ENCODE results near the gene RHBDD3. TPM values are rescaled to one million over a fixed set of nuclear protein-coding genes. Genes with fewer than 3 reads are reported as not detected.

Gene RHBDD3
- total RNA-seq, 1 donor from 2014 or later = 58.0 TPM

- no peak overlapping the region for H3K4me3 Mint-ChIP-seq
- TF ChIP-seq, protein P1, sequence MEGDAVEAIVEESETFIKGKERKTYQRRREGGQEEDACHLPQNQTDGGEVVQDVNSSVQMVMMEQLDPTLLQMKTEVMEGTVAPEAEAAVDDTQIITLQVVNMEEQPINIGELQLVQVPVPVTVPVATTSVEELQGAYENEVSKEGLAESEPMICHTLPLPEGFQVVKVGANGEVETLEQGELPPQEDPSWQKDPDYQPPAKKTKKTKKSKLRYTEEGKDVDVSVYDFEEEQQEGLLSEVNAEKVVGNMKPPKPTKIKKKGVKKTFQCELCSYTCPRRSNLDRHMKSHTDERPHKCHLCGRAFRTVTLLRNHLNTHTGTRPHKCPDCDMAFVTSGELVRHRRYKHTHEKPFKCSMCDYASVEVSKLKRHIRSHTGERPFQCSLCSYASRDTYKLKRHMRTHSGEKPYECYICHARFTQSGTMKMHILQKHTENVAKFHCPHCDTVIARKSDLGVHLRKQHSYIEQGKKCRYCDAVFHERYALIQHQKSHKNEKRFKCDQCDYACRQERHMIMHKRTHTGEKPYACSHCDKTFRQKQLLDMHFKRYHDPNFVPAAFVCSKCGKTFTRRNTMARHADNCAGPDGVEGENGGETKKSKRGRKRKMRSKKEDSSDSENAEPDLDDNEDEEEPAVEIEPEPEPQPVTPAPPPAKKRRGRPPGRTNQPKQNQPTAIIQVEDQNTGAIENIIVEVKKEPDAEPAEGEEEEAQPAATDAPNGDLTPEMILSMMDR (IDR thresholded peaks at IDR 0.05; ENCODE audit: unreplicated experiment) = no peak
- peaks cover 3% of the 10 kb centered on the region for H3K36me3 Mint-ChIP-seq
- no peaks in the 10 kb centered on the region for H3K9me3 Mint-ChIP-seq
- no peak for DNase-seq (ENCODE audit: low spot score in 2 of 2, unreplicated experiment in 2 of 2)
- no peaks in the 10 kb centered on the region for H3K27me3 Mint-ChIP-seq (ENCODE audit: low read depth)
- no peak overlapping the region for H3K27ac Mint-ChIP-seq
- H3K4me1 Mint-ChIP-seq = no peaks in the 10 kb centered on the region
Observed at GRCh38 chr22:29259253-29259899, 8.4 kb downstream of the RHBDD3 start.

GRCh38 chr22:29258407-29259252 is 9.2 kb downstream of the RHBDD3 start:
- TF ChIP-seq, protein P1 (IDR thresholded peaks at IDR 0.05; ENCODE audit: unreplicated experiment) = no peak
- peaks cover 3% of the 10 kb centered on the region for H3K36me3 Mint-ChIP-seq
- H3K4me1 Mint-ChIP-seq = no peaks in the 10 kb centered on the region
- DNase-seq (ENCODE audit: low spot score in 2 of 2, unreplicated experiment in 2 of 2) = no peak
- H3K27ac Mint-ChIP-seq = no peak overlapping the region
- H3K9me3 Mint-ChIP-seq = no peaks in the 10 kb centered on the region
- no peaks in the 10 kb centered on the region for H3K27me3 Mint-ChIP-seq (ENCODE audit: low read depth)
- no peak overlapping the region for H3K4me3 Mint-ChIP-seq

- no peak overlapping the region for H3K4me3 Mint-ChIP-seq
- no peak for DNase-seq (ENCODE audit: low spot score in 2 of 2, unreplicated experiment in 2 of 2)
- H3K27me3 Mint-ChIP-seq (ENCODE audit: low read depth) = no peaks in the 10 kb centered on the region
- H3K4me1 Mint-ChIP-seq = no peaks in the 10 kb centered on the region
- no peak overlapping the region for H3K27ac Mint-ChIP-seq
- peaks cover 3% of the 10 kb centered on the region for H3K36me3 Mint-ChIP-seq
- no peaks in the 10 kb centered on the region for H3K9me3 Mint-ChIP-seq
- TF ChIP-seq, protein P1 (IDR thresholded peaks at IDR 0.05; ENCODE audit: unreplicated experiment) = no peak
Observed at GRCh38 chr22:29257751-29258181, 10.0 kb downstream of the RHBDD3 start.

DNA sequence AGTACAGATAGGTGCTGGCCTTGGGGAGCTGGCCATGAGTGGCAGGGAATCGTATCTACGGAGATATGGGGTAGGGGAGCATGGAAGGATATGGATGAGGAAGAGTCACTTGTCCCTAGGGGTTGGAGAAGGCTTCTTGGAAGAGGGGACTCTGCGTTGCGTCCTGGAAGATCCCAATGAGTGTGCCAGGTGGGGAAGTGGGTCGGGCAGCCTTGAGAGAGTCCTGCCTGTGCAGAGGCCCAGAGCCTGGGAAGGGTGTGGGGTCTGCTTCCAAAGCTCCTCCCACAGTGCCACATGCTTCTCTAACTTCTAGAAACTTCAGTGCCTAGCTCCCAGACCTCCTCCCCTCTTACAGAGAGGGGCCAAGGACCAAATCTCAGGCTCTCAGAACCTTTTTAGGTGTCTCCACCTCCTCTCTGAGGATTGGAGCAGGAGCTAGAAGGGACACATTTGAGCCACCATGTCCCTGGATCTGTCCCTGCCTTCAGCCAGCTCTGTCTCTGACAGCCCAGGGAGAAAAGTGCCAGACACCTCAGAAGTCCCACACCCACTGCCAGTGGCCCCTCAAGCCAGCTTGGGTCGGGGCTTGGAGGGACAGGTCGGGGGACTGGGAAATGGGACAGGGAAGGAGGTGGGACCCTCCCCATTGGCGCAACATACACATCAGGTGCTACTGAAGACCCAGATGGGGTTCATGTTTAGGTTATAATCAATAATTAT is 11.0 kb downstream of the RHBDD3 start:
- no peak overlapping the region for H3K4me3 Mint-ChIP-seq
- no peaks in the 10 kb centered on the region for H3K36me3 Mint-ChIP-seq
- TF ChIP-seq, protein P1 (IDR thresholded peaks at IDR 0.05; ENCODE audit: unreplicated experiment) = no peak
- no peaks in the 10 kb centered on the region for H3K4me1 Mint-ChIP-seq
- H3K27ac Mint-ChIP-seq = no peak overlapping the region
- no peaks in the 10 kb centered on the region for H3K9me3 Mint-ChIP-seq
- no peak for DNase-seq (ENCODE audit: low spot score in 2 of 2, unreplicated experiment in 2 of 2)
- no peaks in the 10 kb centered on the region for H3K27me3 Mint-ChIP-seq (ENCODE audit: low read depth)

- H3K27me3 Mint-ChIP-seq (ENCODE audit: low read depth) = no peaks in the 10 kb centered on the region
- H3K9me3 Mint-ChIP-seq = no peaks in the 10 kb centered on the region
- no peak overlapping the region for H3K4me3 Mint-ChIP-seq
- H3K27ac Mint-ChIP-seq = no peak overlapping the region
- H3K36me3 Mint-ChIP-seq = no peaks in the 10 kb centered on the region
- H3K4me1 Mint-ChIP-seq = no peaks in the 10 kb centered on the region
- TF ChIP-seq, protein P1 (IDR thresholded peaks at IDR 0.05; ENCODE audit: unreplicated experiment) = no peak
- no peak for DNase-seq (ENCODE audit: low spot score in 2 of 2, unreplicated experiment in 2 of 2)
Observed at GRCh38 chr22:29255064-29255621, 12.6 kb downstream of the RHBDD3 start.

All from mesothelial cell of epicardium (in vitro differentiated cells).